NCI-H226 (cell line): ENCODE results near the gene ZBTB8OS.
"Not testable (repeated sequence)": the region's sequence is repeated elsewhere in the genome, so short reads cannot be mapped to it uniquely, and the experiment has no call there.

Source experiments
- DNase-seq: peaks from one replicate; pipeline ENCODE4 v3.0.0-alpha.2; 2015

Gene ZBTB8OS

GRCh38 chr1:32650248-32650751 lies at the start of gene ZBTB8OS:
Gene ZBTB8OS, minus strand, starts transcription at chr1:32650550. Its CDS starts 21 bp downstream, at chr1:32650529.
- peak; percentile 91 for DNase-seq

GRCh38 chr1:32696996-32697395 lies 46.6 kb upstream of the ZBTB8OS start:
- not testable (repeated sequence) for DNase-seq

- DNase-seq = no peak
Observed at GRCh38 chr1:32696041-32696440, 45.7 kb upstream of the ZBTB8OS start.

- DNase-seq = no peak
Observed at GRCh38 chr1:32695098-32695904, 45.0 kb upstream of the ZBTB8OS start.

GRCh38 chr1:32693455-32694174 lies 43.3 kb upstream of the ZBTB8OS start:
- DNase-seq = no peak

GRCh38 chr1:32686387-32686786 lies 36.0 kb upstream of the ZBTB8OS start:
- DNase-seq = no peak

- no peak for DNase-seq
Observed at GRCh38 chr1:32685498-32685897, 35.1 kb upstream of the ZBTB8OS start.

GRCh38 chr1:32684167-32684811 lies 33.9 kb upstream of the ZBTB8OS start:
- DNase-seq = no peak

- DNase-seq = no peak
Observed at GRCh38 chr1:32683397-32683796, 33.0 kb upstream of the ZBTB8OS start.

GRCh38 chr1:32681999-32682398 lies 31.6 kb upstream of the ZBTB8OS start:
- no peak for DNase-seq

- no peak for DNase-seq
Observed at GRCh38 chr1:32681509-32681908, 31.2 kb upstream of the ZBTB8OS start.

- no peak for DNase-seq
Observed at GRCh38 chr1:32680642-32681041, 30.3 kb upstream of the ZBTB8OS start.

GRCh38 chr1:32679993-32680392 lies 29.6 kb upstream of the ZBTB8OS start:
- DNase-seq = not testable (repeated sequence)

GRCh38 chr1:32676945-32677344 lies 26.6 kb upstream of the ZBTB8OS start:
- no peak for DNase-seq

- DNase-seq = not testable (repeated sequence)
Observed at GRCh38 chr1:32668716-32669115, 18.4 kb upstream of the ZBTB8OS start.

- DNase-seq = no peak
Observed at GRCh38 chr1:32666901-32667566, 16.7 kb upstream of the ZBTB8OS start.

- DNase-seq = no peak
Observed at GRCh38 chr1:32665915-32666314, 15.6 kb upstream of the ZBTB8OS start.

- DNase-seq = no peak
Observed at GRCh38 chr1:32659581-32659980, 9.2 kb upstream of the ZBTB8OS start.

GRCh38 chr1:32652244-32652962 lies 2.1 kb upstream of the ZBTB8OS start:
- DNase-seq = no peak

GRCh38 chr1:32651461-32652073 lies 1.2 kb upstream of the ZBTB8OS start:
- no peak for DNase-seq

- peak; percentile 96 for DNase-seq
Observed at GRCh38 chr1:32650752-32651460, 556 bp upstream of the ZBTB8OS start, which contains the start of gene RBBP4. Gene RBBP4, plus strand, starts transcription at chr1:32651208. Its CDS starts 99 bp downstream, at chr1:32651307.
